Peyer's patch (tissue), 4 donors: ENCODE results near the gene FNBP1. TPM values are rescaled to one million over a fixed set of nuclear protein-coding genes. Genes with fewer than 3 reads are reported as not detected.
A peak's percentile ranks its signal among the peaks of the same experiment; 100 is the strongest.

Experiments used
- DNase-seq, 3 donors: peaks; one replicate each; pipeline ENCODE4 v3.0.0-alpha.2; 2017 to 2019
- H3K27ac ChIP-seq, 4 donors: fragments of 200-600 bp; sonication (generic); one replicate each; pipeline ENCODE4 v1.5.1; 2016 to 2019
- H3K27me3 ChIP-seq, 2 donors: fragments of 200-600 bp; sonication (generic); one replicate each; pipeline ENCODE4 v1.5.1; 2019
- H3K36me3 ChIP-seq, 3 donors: fragments of 200-600 bp; sonication (generic); one replicate each; pipeline ENCODE4 v1.5.1; 2016 to 2019
- H3K4me1 ChIP-seq, 4 donors: fragments of 200-600 bp; sonication (generic); one replicate each; pipeline ENCODE4 v1.5.1; 2016 to 2019
- H3K4me3 ChIP-seq, 4 donors: fragments of 200-600 bp; sonication (generic); 1 replicate in 3 of 4; 2 replicates in 1 of 4; pipeline ENCODE4 v1.5.1; 2016 to 2019; ENCODE audit warnings: mild to moderate bottlenecking in 1 of 4
- H3K9me3 ChIP-seq, 4 donors: fragments of 200-600 bp; sonication (generic); one replicate each; pipeline ENCODE4 v1.5.1; 2016 to 2019; ENCODE audit warnings: mild to moderate bottlenecking in 1 of 4
- CTCF ChIP-seq, 6 experiments: fragments of 450-650 bp in 4 of 6; fragments of 200-600 bp in 2 of 6; sonication (generic) in 1 of 6; IDR thresholded peaks; one replicate each; pipeline ENCODE4 v1.5.1; 2017 to 2019; ENCODE audit warnings: antibody characterized with exemption in 6 of 6, mild to moderate bottlenecking in 3 of 6, moderate library complexity in 1 of 6
- POLR2A ChIP-seq, 2 donors: fragments of 450-650 bp; IDR thresholded peaks; one replicate each; pipeline ENCODE4 v1.5.1; 2017; ENCODE audit warnings: antibody characterized with exemption in 2 of 2, mild to moderate bottlenecking in 2 of 2, moderate library complexity in 2 of 2
- total RNA-seq, 4 donors: library from RNA; depleted of rRNA; stranded (reverse); fragments of >200 nt; gene quantifications; one replicate each; pipeline ENCODE4 v1.1.0, GENCODE V29; 2016

Gene FNBP1
- total RNA-seq, 4 donors from 2014 or later: 9.8 to 163 (median 22.2) TPM

GRCh38 chr9:129888293-129889121 lies 154.5 kb downstream of the FNBP1 start:
- H3K4me3 ChIP-seq: peak overlapping the region in 3 of 4 donors; percentile 3 to 28 (median 11)
- peak overlapping the region; percentile 79 to 91 (median 84) for H3K27ac ChIP-seq
- H3K9me3 ChIP-seq: no peaks in the 10 kb centered on the region
- H3K4me1 ChIP-seq: peaks cover 8 to 67% (median 40%) of the 10 kb centered on the region in 4 donors
- H3K27me3 ChIP-seq: no peaks in the 10 kb centered on the region
- no peaks in the 10 kb centered on the region for H3K36me3 ChIP-seq
- DNase-seq: peak; percentile 60 to 95 (median 94)
- TF ChIP-seq CTCF (IDR thresholded peaks at IDR 0.05) (peak in 1 of 6 experiments; percentile 0), POLR2A (IDR thresholded peaks at IDR 0.05) (peak in 1 of 2 donors; percentile 28)

- Histone ChIP-seq H3K27ac (peak overlapping the region; percentile 79 to 91 (median 84)), H3K4me1 (peaks cover 8 to 62% (median 37%) of the 10 kb centered on the region in 4 donors), H3K9me3 (no peaks in the 10 kb centered on the region), H3K36me3 (no peaks in the 10 kb centered on the region), H3K27me3 (no peaks in the 10 kb centered on the region), H3K4me3 (peak overlapping the region; percentile 3 to 31 (median 20))
- peak in 1 of 2 donors; percentile 39 for TF ChIP-seq POLR2A (IDR thresholded peaks at IDR 0.05)
- TF ChIP-seq CTCF (IDR thresholded peaks at IDR 0.05): no peak
- peak in 2 of 3 donors; percentile 64 to 80 for DNase-seq
These were observed 155.4 kb downstream of the FNBP1 start for GRCh38 chr9:129887334-129888292.

GRCh38 chr9:129886226-129887174 lies 156.5 kb downstream of the FNBP1 start:
- no peaks in the 10 kb centered on the region for H3K9me3 ChIP-seq
- H3K27me3 ChIP-seq: no peaks in the 10 kb centered on the region
- H3K36me3 ChIP-seq: peaks cover 0 to 3% (median 0%) of the 10 kb centered on the region in 3 donors
- peak overlapping the region; percentile 79 to 91 (median 84) for H3K27ac ChIP-seq
- H3K4me1 ChIP-seq: peaks cover 8 to 56% (median 36%) of the 10 kb centered on the region in 4 donors
- peak in 1 of 3 donors; percentile 49 for DNase-seq
- TF ChIP-seq POLR2A (IDR thresholded peaks at IDR 0.05): no peak
- TF ChIP-seq CTCF (IDR thresholded peaks at IDR 0.05): no peak
- H3K4me3 ChIP-seq: peak overlapping the region; percentile 36 to 53 (median 41)

- Histone ChIP-seq H3K27me3 (no peaks in the 10 kb centered on the region), H3K36me3 (peaks cover 0 to 10% (median 0%) of the 10 kb centered on the region in 3 donors), H3K4me3 (peak overlapping the region; percentile 36 to 53 (median 41)), H3K4me1 (peaks cover 8 to 48% (median 29%) of the 10 kb centered on the region in 4 donors), H3K27ac (peak overlapping the region; percentile 79 to 91 (median 84)), H3K9me3 (no peaks in the 10 kb centered on the region)
- no peak for TF ChIP-seq POLR2A (IDR thresholded peaks at IDR 0.05)
- TF ChIP-seq CTCF (IDR thresholded peaks at IDR 0.05): peak; percentile 87 to 98 (median 94)
- DNase-seq: peak; percentile 92 to 97 (median 92)
These were observed 157.3 kb downstream of the FNBP1 start for GRCh38 chr9:129885670-129886106.
